Stimulated activated CD4-positive, alpha-beta T cell treated with anti-CD3 and anti-CD28 coated beads, Interleukin-4, amount 100 ng/mL, for 24 hours (primary cell): ENCODE results near the gene SNX30.
A peak's percentile ranks its signal among the peaks of the same experiment; 100 is the strongest.

Source experiments
- DNase-seq: peaks from one replicate; pipeline ENCODE4 v3.0.0-alpha.2; 2020

Gene SNX30

GRCh38 chr9:112861638-112862555 is 111.3 kb downstream of the SNX30 start:
- no peak for DNase-seq

GRCh38 chr9:112863214-112863613 is 112.7 kb downstream of the SNX30 start:
- DNase-seq: no peak

- DNase-seq: no peak
Observed at GRCh38 chr9:112863746-112864145, 113.2 kb downstream of the SNX30 start.

GRCh38 chr9:112864403-112864802 is 113.8 kb downstream of the SNX30 start:
- DNase-seq: no peak

GRCh38 chr9:112864982-112865381 is 114.4 kb downstream of the SNX30 start:
- no peak for DNase-seq

GRCh38 chr9:112866662-112867274 is 116.2 kb downstream of the SNX30 start:
- no peak for DNase-seq

GRCh38 chr9:112867275-112867991 is 116.9 kb downstream of the SNX30 start:
- DNase-seq: peak; percentile 6

GRCh38 chr9:112868461-112868860 is 117.9 kb downstream of the SNX30 start:
- no peak for DNase-seq

GRCh38 chr9:112869041-112869529 is 118.5 kb downstream of the SNX30 start:
- no peak for DNase-seq

GRCh38 chr9:112869917-112870316 is 119.4 kb downstream of the SNX30 start:
- DNase-seq: no peak

- DNase-seq: no peak
Observed at GRCh38 chr9:112870556-112870955, 120.0 kb downstream of the SNX30 start.

GRCh38 chr9:112872019-112872418 is 121.5 kb downstream of the SNX30 start:
- no peak for DNase-seq

- DNase-seq: no peak
Observed at GRCh38 chr9:112873773-112874405, 123.3 kb downstream of the SNX30 start.

GRCh38 chr9:112878752-112879151 is 128.2 kb downstream of the SNX30 start:
- DNase-seq: no peak

GRCh38 chr9:112880650-112881049 is 130.1 kb downstream of the SNX30 start:
- DNase-seq: no peak

GRCh38 chr9:112881331-112881730 is 130.8 kb downstream of the SNX30 start:
- DNase-seq: no peak

GRCh38 chr9:112884101-112884500 is 133.5 kb downstream of the SNX30 start:
- no peak for DNase-seq

GRCh38 chr9:112884721-112885120 is 134.2 kb downstream of the SNX30 start:
- DNase-seq: no peak

- no peak for DNase-seq
Observed at GRCh38 chr9:112885324-112885723, 134.8 kb downstream of the SNX30 start.

GRCh38 chr9:112886351-112886750 is 135.8 kb downstream of the SNX30 start:
- no peak for DNase-seq

GRCh38 chr9:112887381-112887780 is 136.8 kb downstream of the SNX30 start:
- no peak for DNase-seq

GRCh38 chr9:112890106-112891081 is 139.8 kb downstream of the SNX30 start, which contains the start of gene SLC46A2:
Gene SLC46A2 (minus strand): TSS chr9:112890876. CDS start chr9:112890681, 195 bp downstream.
- DNase-seq: no peak
